H1 (cell line): Measurements from ENCODE around the gene RAB26. TPM values are rescaled to one million over a fixed set of nuclear protein-coding genes. Genes with fewer than 3 reads are reported as not detected.

Source experiments
- CTCF ChIA-PET: fragments of 300-600 bp; sonication (Branson Sonifier 250); formaldehyde crosslinking; loops from one replicate; lab custom pipeline; 2021; ENCODE audit not compliant: partially characterized antibody; lab: Charles Lee
- POLR2A ChIA-PET: fragments of 300-600 bp; sonication (Branson Sonifier 250); formaldehyde crosslinking; loops from one replicate; lab custom pipeline; 2021; ENCODE audit warnings: inconsistent platforms; ENCODE audit not compliant: partially characterized antibody; lab: Charles Lee
- DNase-seq, 2 experiments: peaks; one replicate each; pipeline versions ENCODE4 v3.0.0 to v3.0.0-alpha.2; 2010 to 2022; ENCODE audit warnings: low spot score in 2 of 2, low read depth in 1 of 2, mixed read lengths in 1 of 2
- FAIRE-seq: peaks from 2 replicates; lab custom pipeline; 2011; peaks lifted over from hg19 to GRCh38; lab: Jason Lieb, UNC
- H2AFZ ChIP-seq: 2 replicates; pipeline ENCODE4 v1.8.1; 2012; ENCODE audit warnings: low read length, inconsistent platforms
- H2AK5ac ChIP-seq: 2 replicates; pipeline ENCODE4 v1.6.1; 2013; ENCODE audit warnings: low read depth, low read length
- H2BK120ac ChIP-seq: replicated peaks from 2 replicates; pipeline ENCODE3; 2013; ENCODE audit warnings: low read depth, low read length, inconsistent platforms
- H2BK12ac ChIP-seq: 2 replicates; pipeline ENCODE4 v1.6.1; 2013; ENCODE audit warnings: low read depth, low read length
- H2BK15ac ChIP-seq: 2 replicates; pipeline ENCODE4 v1.6.1; 2013; ENCODE audit warnings: low read length
- H2BK20ac ChIP-seq: 2 replicates; pipeline ENCODE4 v1.6.1; 2013; ENCODE audit warnings: low read length
- H2BK5ac ChIP-seq: 2 replicates; pipeline ENCODE4 v1.6.1; 2013; ENCODE audit warnings: low read depth, low read length
- H3K14ac ChIP-seq: 2 replicates; pipeline ENCODE4 v1.6.1; 2013; ENCODE audit warnings: inconsistent platforms; ENCODE audit not compliant: insufficient read length
- H3K18ac ChIP-seq: 2 replicates; pipeline ENCODE4 v1.6.1; 2013; ENCODE audit warnings: low read length; ENCODE audit errors: extremely low read depth
- H3K23ac ChIP-seq: 2 replicates; pipeline ENCODE4 v1.6.1; 2013; ENCODE audit warnings: inconsistent platforms; ENCODE audit not compliant: insufficient read length
- H3K23me2 ChIP-seq: 2 replicates; pipeline ENCODE4 v1.6.1; 2013; ENCODE audit warnings: low read depth, low read length
- H3K27ac ChIP-seq: 2 replicates; pipeline ENCODE4 v1.6.1; 2011; ENCODE audit warnings: low read depth, low read length, inconsistent platforms
- H3K27me3 ChIP-seq, 4 experiments: replicated peaks in 1 of 4; 1 replicate in 1 of 4; 2 replicates in 3 of 4; pipeline versions ENCODE4 v1.6.1 to v1.8.1; 2011 to 2013; ENCODE audit warnings: low read length in 3 of 4, mild to moderate bottlenecking in 3 of 4, inconsistent platforms in 2 of 4, mixed read lengths in 2 of 4, moderate library complexity in 1 of 4; ENCODE audit not compliant: control insufficient read depth in 3 of 4, insufficient read depth in 3 of 4; ENCODE audit errors: extremely low read depth in 1 of 4
- H3K36me3 ChIP-seq, 4 experiments: 2 replicates each; pipeline versions ENCODE4 v1.6.1 to v1.8.1; 2011 to 2013; ENCODE audit warnings: mild to moderate bottlenecking in 4 of 4, low read length in 3 of 4, moderate library complexity in 2 of 4, control low read depth in 1 of 4, inconsistent platforms in 1 of 4; ENCODE audit not compliant: insufficient read depth in 4 of 4, control insufficient read depth in 2 of 4
- H3K4ac ChIP-seq: replicated peaks from 2 replicates; pipeline ENCODE3; 2013; ENCODE audit warnings: low read length, low read depth, mixed read lengths, inconsistent platforms; ENCODE audit not compliant: insufficient read length
- H3K4me1 ChIP-seq, 4 experiments: replicated peaks in 1 of 4; 1 replicate in 1 of 4; 2 replicates in 3 of 4; pipeline versions ENCODE4 v1.6.1 to v1.8.1; 2011 to 2013; ENCODE audit warnings: low read length in 3 of 4, inconsistent platforms in 2 of 4, mixed read lengths in 1 of 4; ENCODE audit not compliant: insufficient read depth in 4 of 4, control insufficient read depth in 3 of 4
- H3K4me2 ChIP-seq, 2 experiments: 2 replicates each; pipeline versions ENCODE4 v1.6.1 to v1.8.1; 2011 to 2013; ENCODE audit warnings: low read depth in 2 of 2, low read length in 2 of 2, control low read depth in 1 of 2, inconsistent platforms in 1 of 2, mild to moderate bottlenecking in 1 of 2; ENCODE audit not compliant: insufficient read depth in 1 of 2
- H3K4me3 ChIP-seq, 4 experiments: fragments of 200-600, 300-600 bp in 1 of 4; sonication (generic), shearing (Covaris generic), sonication (Bioruptor Twin) in 1 of 4; 2 replicates each; pipeline versions ENCODE4 v1.5.1 to v1.8.1; 2011 to 2016; ENCODE audit warnings: low read length in 4 of 4, low read depth in 3 of 4, control low read depth in 2 of 4, inconsistent platforms in 2 of 4, mild to moderate bottlenecking in 2 of 4, mixed read lengths in 1 of 4, moderate library complexity in 1 of 4; ENCODE audit not compliant: insufficient read depth in 2 of 4; ENCODE audit errors: extremely low read depth in 1 of 4
- H3K56ac ChIP-seq: replicated peaks from 2 replicates; pipeline ENCODE3; 2013; ENCODE audit warnings: low read depth, mild to moderate bottlenecking, mixed read lengths, low read length, inconsistent platforms; ENCODE audit not compliant: insufficient read length
- H3K79me1 ChIP-seq: 2 replicates; pipeline ENCODE4 v1.6.1; 2013; ENCODE audit warnings: low read depth, low read length, control low read depth
- H3K79me2 ChIP-seq, 2 experiments: 2 replicates each; pipeline versions ENCODE4 v1.6.1 to v1.8.1; 2012 to 2013; ENCODE audit warnings: low read length in 2 of 2, mild to moderate bottlenecking in 2 of 2, inconsistent platforms in 1 of 2; ENCODE audit not compliant: insufficient read depth in 2 of 2, control insufficient read depth in 1 of 2
- H3K9ac ChIP-seq, 4 experiments: replicated peaks in 1 of 4; 1 replicate in 1 of 4; 2 replicates in 3 of 4; pipeline versions ENCODE4 v1.6.1 to v1.8.1; 2011 to 2013; ENCODE audit warnings: low read depth in 3 of 4, low read length in 3 of 4, control low read depth in 2 of 4, mild to moderate bottlenecking in 2 of 4, moderate library complexity in 2 of 4, inconsistent platforms in 1 of 4; ENCODE audit errors: extremely low read depth in 1 of 4
- H3K9me3 ChIP-seq, 2 experiments: 2 replicates each; pipeline versions ENCODE4 v1.6.1 to v1.8.1; 2012 to 2013; ENCODE audit warnings: mild to moderate bottlenecking in 2 of 2, moderate library complexity in 2 of 2, control low read depth in 1 of 2, inconsistent platforms in 1 of 2, low read depth in 1 of 2, low read length in 1 of 2, mixed read lengths in 1 of 2; ENCODE audit not compliant: insufficient read depth in 2 of 2
- H4K20me1 ChIP-seq, 2 experiments: replicated peaks in 1 of 2; 2 replicates each; pipeline versions ENCODE3 to v1.8.1; 2011 to 2013; ENCODE audit warnings: inconsistent platforms in 2 of 2, low read length in 2 of 2, mild to moderate bottlenecking in 1 of 2; ENCODE audit not compliant: insufficient read depth in 2 of 2, control insufficient read depth in 1 of 2
- H4K5ac ChIP-seq: 2 replicates; pipeline ENCODE4 v1.6.1; 2013; ENCODE audit warnings: low read length, low read depth, mixed read lengths, inconsistent platforms; ENCODE audit not compliant: insufficient read length
- H4K8ac ChIP-seq: 2 replicates; pipeline ENCODE4 v1.8.0; 2013; ENCODE audit warnings: mild to moderate bottlenecking, moderate library complexity, low read length, inconsistent platforms; ENCODE audit not compliant: insufficient read depth; ENCODE audit errors: extremely low read depth
- H4K91ac ChIP-seq: replicated peaks from 2 replicates; pipeline ENCODE3; 2013; ENCODE audit warnings: low read length, mixed read lengths, inconsistent platforms; ENCODE audit not compliant: insufficient read length
- KDM4A ChIP-seq: IDR thresholded peaks from one replicate; pipeline ENCODE4 v1.7.1; 2012; ENCODE audit warnings: low read depth, mild to moderate bottlenecking, moderate library complexity, low read length, inconsistent platforms; ENCODE audit not compliant: severe bottlenecking
- PHF8 ChIP-seq: fragments of 200-600 bp; sonication (generic); conservative IDR thresholded peaks from 2 replicates; pipeline ENCODE4 v1.7.1; 2012; ENCODE audit warnings: low read depth, mild to moderate bottlenecking, inconsistent platforms, low read length, moderate library complexity
- SIX5 ChIP-seq: IDR thresholded peaks from 2 replicates; pipeline ENCODE4 v1.6.1; 2011; ENCODE audit warnings: mild to moderate bottlenecking, low read depth, low read length
- SP4 ChIP-seq: IDR thresholded peaks from 2 replicates; pipeline ENCODE4 v1.6.1; 2012; ENCODE audit warnings: low read length, inconsistent platforms
- WGBS, 2 experiments: shearing (Covaris generic) in 1 of 2; methylation state at CpG; one replicate each; pipeline versions ENCODE4 v1.1.6 to v1.1.7; 2013 to 2015; ENCODE audit warnings: low lambda C conversion rate in 2 of 2, mixed read lengths in 2 of 2, inconsistent platforms in 1 of 2, low coverage in 1 of 2, missing lambda C conversion rate in 1 of 2; ENCODE audit not compliant: insufficient replicate concordance in 2 of 2, insufficient coverage in 1 of 2, insufficient read length in 1 of 2; ENCODE audit errors: extremely low coverage in 1 of 2, missing lambda C conversion rate in 1 of 2; 5-methylcytosine and 5-hydroxymethylcytosine counted together
- polyA plus RNA-seq, 7 experiments: library from polyadenylated mRNA; depleted of rRNA in 3 of 7; stranded (reverse) in 5 of 7; unstranded in 2 of 7; fragments of >200 nt in 5 of 7; fragments of 200-250 nt in 2 of 7; gene quantifications; 1 replicate in 5 of 7; 2 replicates in 1 of 7; 4 replicates in 1 of 7; pipeline versions ENCODE4 v1.2.1 to v1.2.3, GENCODE V29; 2011 to 2013; ENCODE audit warnings: missing spikeins in 2 of 7, mixed read lengths in 2 of 7
- total RNA-seq: library from RNA; stranded (reverse); fragmentation: NEBNext Ultra II Directional; extraction: Animal tissue kit (Norgen Biotek cat#: 25700); gene quantifications from 2 replicates; pipeline ENCODE4 v1.2.1, GENCODE V29; 2021

The RAB26 gene
- total and polyA plus RNA-seq, 2 of the 8 experiments (the other 6 are each of a cell fraction or from before 2014, with no cell fraction given) = 4.3 to 5.4 TPM

- H3K27ac ChIP-seq = no peak overlapping the region
- no peak overlapping the region for H2BK12ac ChIP-seq
- H2BK5ac ChIP-seq = no peak overlapping the region
- H3K79me2 ChIP-seq = no peaks in the 10 kb centered on the region
- no peak overlapping the region for H4K91ac ChIP-seq
- DNase-seq (no peak), FAIRE-seq (no peak)
- no peak overlapping the region for H2AFZ ChIP-seq
- peaks cover 0 to 2% (median under 1%) of the 10 kb centered on the region in 4 experiments; a peak in 3 of 7 replicates for H3K4me1 ChIP-seq
- WGBS, 2 experiments = 94% methylated on average over 20 of the region's 24 CpGs; no CpG with 5 or more reads in 1 of the 2 experiments
- no peaks in the 10 kb centered on the region for H3K36me3 ChIP-seq
- H4K8ac ChIP-seq = no peak overlapping the region
- no peak overlapping the region for H2AK5ac ChIP-seq
- H3K14ac ChIP-seq = no peak overlapping the region
- H2BK20ac ChIP-seq = no peak overlapping the region
- H4K5ac ChIP-seq = no peak overlapping the region
- H3K27me3 ChIP-seq = peaks cover 0 to under 1% (median 0%) of the 10 kb centered on the region in 4 experiments; a peak in 2 of 7 replicates
- ChIA-PET POLR2A (interaction anchor here (0.6 to 2.4 kb wide), 8 partner anchors 8 to 197 kb away, joined by 3 to 12 read pairs (median 4); partner anchors contain the start of genes ECI1 and TRAF7), CTCF (interaction anchor here (0.7 to 1.9 kb wide), 3 partner anchors 21 to 49 kb away, joined by 3 to 4 read pairs (median 3); no protein-coding TSS in a partner anchor)
- H3K9me3 ChIP-seq = no peaks in the 10 kb centered on the region
- no peak overlapping the region for H3K18ac ChIP-seq
- H3K9ac ChIP-seq = no peak overlapping the region
- peaks cover 4 to 11% of the 10 kb centered on the region in 2 experiments for H4K20me1 ChIP-seq
- no peak overlapping the region for H3K4me3 ChIP-seq
- H3K4ac ChIP-seq = no peak overlapping the region
- no peaks in the 10 kb centered on the region for H3K79me1 ChIP-seq
- H3K56ac ChIP-seq = no peak overlapping the region
- no peaks in the 10 kb centered on the region; the same call in 1 of the 2 replicates for H3K23me2 ChIP-seq
- H3K23ac ChIP-seq = no peak overlapping the region
- H2BK15ac ChIP-seq = no peak overlapping the region
- no peak overlapping the region for H2BK120ac ChIP-seq
- no peak overlapping the region for H3K4me2 ChIP-seq
- no peak for TF ChIP-seq SP4
- TF ChIP-seq KDM4A = no peak
- TF ChIP-seq SIX5 = no peak
- TF ChIP-seq PHF8 = no peak
These were observed 41.7 kb downstream of the RAB26 start for GRCh38 chr16:2190002-2190658.
